ENCODE results near the gene FCGR3A. TPM values are rescaled to one million over a fixed set of nuclear protein-coding genes. Genes with fewer than 3 reads are reported as not detected.
A peak's percentile ranks its signal among the peaks of the same experiment; 100 is the strongest.
"Not testable (repeated sequence)": the region's sequence is repeated elsewhere in the genome, so short reads cannot be mapped to it uniquely, and the experiment has no call there.

Gene FCGR3A
- total RNA-seq, 1 donor from 2014 or later = 2.9 TPM

- FAIRE-seq = not testable (repeated sequence)
- DNase-seq (ENCODE audit: low spot score in 2 of 2) = peak; percentile 17 to 18
Measured at GRCh38 chr1:161532644-161533567, 16.7 kb downstream of the FCGR3A start.

- peak; percentile 20 to 30 for DNase-seq (ENCODE audit: low spot score in 2 of 2)
- FAIRE-seq = no peak
Measured at GRCh38 chr1:161531986-161532643, 17.5 kb downstream of the FCGR3A start.

- FAIRE-seq = not testable (repeated sequence)
- peak; percentile 35 to 45 for DNase-seq (ENCODE audit: low spot score in 2 of 2)
Measured at GRCh38 chr1:161530671-161531641, 18.7 kb downstream of the FCGR3A start.

- FAIRE-seq = not testable (repeated sequence)
- peak in 1 of 2 donors; percentile 38 for DNase-seq (ENCODE audit: low spot score in 2 of 2)
Measured at GRCh38 chr1:161530158-161530557, 19.5 kb downstream of the FCGR3A start.

- not testable (repeated sequence) for FAIRE-seq; DNase-seq (ENCODE audit: low spot score in 2 of 2)
Measured at GRCh38 chr1:161529463-161530104, 20.0 kb downstream of the FCGR3A start.

- not testable (repeated sequence) for FAIRE-seq; DNase-seq (ENCODE audit: low spot score in 2 of 2)
Measured at GRCh38 chr1:161528550-161528949, 21.1 kb downstream of the FCGR3A start.

- not testable (repeated sequence) for DNase-seq (ENCODE audit: low spot score in 2 of 2); FAIRE-seq
Measured at GRCh38 chr1:161525918-161526317, 23.7 kb downstream of the FCGR3A start.

- not testable (repeated sequence) for DNase-seq (ENCODE audit: low spot score in 2 of 2); FAIRE-seq
Measured at GRCh38 chr1:161525321-161525720, 24.3 kb downstream of the FCGR3A start.

- FAIRE-seq; DNase-seq (ENCODE audit: low spot score in 2 of 2): not testable (repeated sequence)
Measured at GRCh38 chr1:161524742-161525291, 24.8 kb downstream of the FCGR3A start.

- not testable (repeated sequence) for FAIRE-seq
- DNase-seq (ENCODE audit: low spot score in 2 of 2) = peak; percentile 76 to 79
Measured at GRCh38 chr1:161523817-161524741, 25.5 kb downstream of the FCGR3A start, which contains the start of gene HSPA6. Gene HSPA6, plus strand, starts transcription at chr1:161524540. Its CDS starts 119 bp downstream, at chr1:161524659.

GRCh38 chr1:161523041-161523816, 26.4 kb downstream of the FCGR3A start:
- not testable (repeated sequence) for DNase-seq (ENCODE audit: low spot score in 2 of 2); FAIRE-seq

GRCh38 chr1:161513953-161514352, 35.7 kb downstream of the FCGR3A start:
- FAIRE-seq; DNase-seq (ENCODE audit: low spot score in 2 of 2): not testable (repeated sequence)

- not testable (repeated sequence) for FAIRE-seq
Measured at GRCh38 chr1:161513448-161513780, 36.2 kb downstream of the FCGR3A start.

GRCh38 chr1:161512636-161513447, 36.8 kb downstream of the FCGR3A start:
- not testable (repeated sequence) for DNase-seq (ENCODE audit: low spot score in 2 of 2); FAIRE-seq

More at GRCh38 chr1:161513448-161513780, 36.2 kb downstream of the FCGR3A start:
- not testable (repeated sequence) for DNase-seq (ENCODE audit: low spot score in 2 of 2)

- DNase-seq (ENCODE audit: low spot score in 2 of 2) (no peak), FAIRE-seq (no peak)
Measured at GRCh38 chr1:161511756-161512060, 37.9 kb downstream of the FCGR3A start.

GRCh38 chr1:161511018-161511755, 38.4 kb downstream of the FCGR3A start:
- no peak for FAIRE-seq
- no peak for DNase-seq (ENCODE audit: low spot score in 2 of 2)
